Type B pancreatic cell (in vitro differentiated cells): ENCODE results near the gene MYH11. TPM values are rescaled to one million over a fixed set of nuclear protein-coding genes. Genes with fewer than 3 reads are reported as not detected.
"Not testable (repeated sequence)": the region's sequence is repeated elsewhere in the genome, so short reads cannot be mapped to it uniquely, and the experiment has no call there.

ENCODE experiments used
- DNase-seq: peaks from one replicate; pipeline ENCODE4 v3.0.0; 2021; ENCODE audit warnings: mixed read lengths; ENCODE audit not compliant: unreplicated experiment; ENCODE audit errors: extremely low spot score
- H3K27ac Mint-ChIP-seq: 2 replicates; pipeline ENCODE4 v1.8.0; 2021; ENCODE audit warnings: mild to moderate bottlenecking, mixed read lengths
- H3K27me3 Mint-ChIP-seq: 2 replicates; pipeline ENCODE4 v1.8.0; 2021; ENCODE audit warnings: mixed read lengths
- H3K36me3 Mint-ChIP-seq: 2 replicates; pipeline ENCODE4 v1.8.0; 2021; ENCODE audit warnings: mixed read lengths
- H3K4me1 Mint-ChIP-seq: one replicate; pipeline ENCODE4 v1.8.0; 2021; ENCODE audit warnings: mixed read lengths; ENCODE audit not compliant: unreplicated experiment
- H3K4me3 Mint-ChIP-seq: 2 replicates; pipeline ENCODE4 v1.8.0; 2021; ENCODE audit warnings: mild to moderate bottlenecking, mixed read lengths
- H3K9me3 Mint-ChIP-seq: 2 replicates; pipeline ENCODE4 v1.8.0; 2021; ENCODE audit warnings: mixed read lengths
- CTCF ChIP-seq: fragments of 200-600 bp; sonication (generic); conservative IDR thresholded peaks from 2 replicates; pipeline ENCODE4 v1.5.0; 2021; ENCODE audit warnings: antibody characterized with exemption, mild to moderate bottlenecking
- total RNA-seq: library from RNA; stranded (reverse); gene quantifications from 2 replicates; pipeline ENCODE4 v1.2.1, GENCODE V29; 2021; ENCODE audit warnings: low replicate concordance

The MYH11 gene
- total RNA-seq, 1 donor from 2014 or later, result 0.43 TPM

DNA sequence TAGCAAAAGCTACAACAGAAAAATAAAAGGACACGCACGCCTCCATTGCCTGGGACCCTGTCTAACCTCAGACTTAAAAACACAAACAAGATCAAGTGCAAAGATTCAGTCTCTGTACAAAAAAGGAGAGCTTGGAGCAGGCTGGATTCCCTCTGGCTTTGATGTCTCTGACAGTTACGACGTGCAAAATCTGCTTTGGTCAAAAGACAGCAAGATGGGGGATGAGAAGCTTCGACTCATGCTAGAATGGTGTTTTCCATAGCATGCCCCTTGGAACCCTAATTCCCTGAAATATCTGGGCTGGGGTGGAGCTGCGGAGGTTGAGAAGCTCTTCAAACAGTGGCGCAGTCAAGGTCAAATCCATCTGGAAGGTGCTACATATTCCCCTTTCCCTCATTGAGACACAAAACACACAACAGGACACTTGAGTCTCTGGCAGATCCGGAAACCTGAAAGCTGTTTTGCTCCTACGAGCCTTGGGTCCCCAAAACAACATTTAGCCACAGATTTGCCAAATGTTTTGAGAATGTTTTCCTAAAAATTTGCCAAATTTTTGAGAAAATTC lies 9.1 kb downstream of the MYH11 start:
- H3K4me3 Mint-ChIP-seq, result no peak overlapping the region
- no peak for DNase-seq
- no peaks in the 10 kb centered on the region for H3K4me1 Mint-ChIP-seq
- no peak overlapping the region for H3K27ac Mint-ChIP-seq
- peaks cover 35% of the 10 kb centered on the region for H3K27me3 Mint-ChIP-seq
- TF ChIP-seq CTCF, result no peak
- H3K36me3 Mint-ChIP-seq, result no peaks in the 10 kb centered on the region
- no peaks in the 10 kb centered on the region for H3K9me3 Mint-ChIP-seq

- H3K27ac Mint-ChIP-seq, result no peak overlapping the region
- TF ChIP-seq CTCF, result no peak
- no peaks in the 10 kb centered on the region for H3K36me3 Mint-ChIP-seq
- no peaks in the 10 kb centered on the region for H3K9me3 Mint-ChIP-seq
- no peak overlapping the region for H3K4me3 Mint-ChIP-seq
- peaks cover 30% of the 10 kb centered on the region for H3K27me3 Mint-ChIP-seq
- no peak for DNase-seq
- H3K4me1 Mint-ChIP-seq, result no peaks in the 10 kb centered on the region
Observed at GRCh38 chr16:15846510-15846909, 10.3 kb downstream of the MYH11 start.

GRCh38 chr16:15843635-15844279 lies 13.1 kb downstream of the MYH11 start:
- no peaks in the 10 kb centered on the region for H3K4me1 Mint-ChIP-seq
- H3K27ac Mint-ChIP-seq, result no peak overlapping the region
- peaks cover 24% of the 10 kb centered on the region for H3K27me3 Mint-ChIP-seq
- no peak for DNase-seq
- H3K36me3 Mint-ChIP-seq, result no peaks in the 10 kb centered on the region
- H3K4me3 Mint-ChIP-seq, result no peak overlapping the region
- H3K9me3 Mint-ChIP-seq, result no peaks in the 10 kb centered on the region
- TF ChIP-seq CTCF, result no peak

GRCh38 chr16:15839204-15839603 lies 17.6 kb downstream of the MYH11 start:
- not testable (repeated sequence) for H3K36me3 Mint-ChIP-seq, H3K4me1 Mint-ChIP-seq, H3K4me3 Mint-ChIP-seq, DNase-seq, H3K27ac Mint-ChIP-seq, H3K9me3 Mint-ChIP-seq, H3K27me3 Mint-ChIP-seq

GRCh38 chr16:15837761-15838160 lies 19.1 kb downstream of the MYH11 start:
- no peaks in the 10 kb centered on the region for H3K36me3 Mint-ChIP-seq
- no peaks in the 10 kb centered on the region for H3K4me1 Mint-ChIP-seq
- peaks cover 6% of the 10 kb centered on the region for H3K27me3 Mint-ChIP-seq
- no peak overlapping the region for H3K4me3 Mint-ChIP-seq
- no peak for TF ChIP-seq CTCF
- no peak for DNase-seq
- H3K27ac Mint-ChIP-seq, result no peak overlapping the region
- H3K9me3 Mint-ChIP-seq, result no peaks in the 10 kb centered on the region

DNA sequence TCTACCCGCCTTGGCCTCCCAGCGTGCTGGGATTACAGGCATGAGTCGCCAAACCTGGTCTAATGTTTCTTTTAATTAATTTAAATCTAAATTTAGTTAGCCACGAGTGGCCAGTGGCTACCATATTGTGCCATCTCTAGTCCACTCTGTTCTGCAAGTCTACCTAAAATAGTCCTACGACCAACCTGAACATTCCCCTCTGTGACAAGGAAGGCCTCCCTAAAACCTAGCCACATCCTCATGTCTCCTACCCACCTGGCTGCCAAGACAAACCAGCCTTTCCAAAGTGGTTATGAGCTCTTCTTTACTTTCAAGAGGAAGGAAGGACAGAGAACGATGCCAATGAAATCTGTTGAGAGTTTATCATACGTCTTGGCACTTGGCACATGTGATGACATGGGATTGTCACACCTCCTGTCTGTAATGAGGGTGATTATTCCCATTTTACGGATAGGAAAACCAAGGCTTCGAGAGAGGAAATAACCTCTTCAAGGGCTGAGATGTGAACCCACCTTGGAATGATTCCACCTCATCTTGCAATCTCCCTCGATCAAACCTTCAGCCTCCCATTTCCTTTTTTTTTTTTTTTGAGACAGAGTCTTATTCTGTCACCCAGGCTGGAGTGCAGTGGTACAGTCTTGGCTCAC lies 19.7 kb downstream of the MYH11 start:
- H3K9me3 Mint-ChIP-seq, result no peaks in the 10 kb centered on the region
- no peak for TF ChIP-seq CTCF
- no peaks in the 10 kb centered on the region for H3K4me1 Mint-ChIP-seq
- peaks cover 6% of the 10 kb centered on the region for H3K27me3 Mint-ChIP-seq
- H3K27ac Mint-ChIP-seq, result no peak overlapping the region
- no peak for DNase-seq
- H3K36me3 Mint-ChIP-seq, result no peaks in the 10 kb centered on the region
- H3K4me3 Mint-ChIP-seq, result no peak overlapping the region
